Stimulated activated CD8-positive, alpha-beta memory T cell treated with anti-CD3 and anti-CD28 coated beads, Interleukin-12 subunit alpha, Interleukin-12 subunit beta, amount 100 ng/mL, for 24 hours (primary cell): ENCODE measurements around the gene DAPK2.

ENCODE experiments used
- DNase-seq: peaks from one replicate; pipeline ENCODE4 v3.0.0-alpha.2; 2020; ENCODE audit errors: extremely low read depth

The DAPK2 gene

DNA sequence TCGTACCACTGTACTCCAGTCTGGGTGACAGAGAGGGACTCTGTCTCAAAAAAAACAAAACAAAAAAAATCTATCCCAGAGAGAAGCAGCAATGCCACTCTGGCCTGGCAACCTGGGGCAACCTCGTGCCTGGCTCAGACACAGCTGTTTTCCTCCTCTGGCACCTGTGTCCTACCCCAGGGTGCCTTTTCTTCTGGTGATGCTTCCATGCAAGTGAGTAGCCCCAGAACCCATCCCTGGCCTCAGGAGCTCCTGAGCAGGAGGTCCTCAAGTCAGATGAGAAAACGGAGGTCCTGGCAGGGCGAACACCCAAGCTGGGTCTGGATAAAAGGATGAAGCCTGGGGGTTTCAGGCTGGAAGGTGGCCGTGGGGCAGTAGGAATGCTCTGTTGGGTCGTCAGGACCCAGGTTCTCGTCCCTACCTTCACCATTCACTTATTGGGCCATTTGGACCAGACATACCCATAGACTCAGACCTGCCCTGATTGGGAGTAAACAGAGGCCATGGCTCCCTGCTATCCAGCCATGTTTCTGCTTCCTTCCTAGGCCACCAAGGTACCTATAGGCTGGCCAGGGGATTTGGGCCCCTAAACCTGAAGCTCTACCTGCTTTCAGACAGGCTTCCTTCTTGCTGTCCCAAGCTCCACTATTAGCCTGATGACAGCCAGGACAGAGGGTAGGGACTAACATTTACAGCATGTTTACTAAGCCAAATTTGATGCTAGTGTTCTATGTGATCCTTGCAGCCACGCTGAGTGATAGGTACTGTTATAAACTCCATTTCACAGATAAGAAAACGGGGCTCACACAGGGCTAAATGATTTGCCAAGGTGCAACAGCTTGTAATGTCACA lies 102.2 kb downstream of the DAPK2 start:
- no peak for DNase-seq

GRCh38 chr15:63942486-63943365 lies 103.6 kb downstream of the DAPK2 start:
- no peak for DNase-seq

- DNase-seq: no peak
Measured at GRCh38 chr15:63941698-63942465, 104.4 kb downstream of the DAPK2 start.

- no peak for DNase-seq
Measured at GRCh38 chr15:63940966-63941620, 105.2 kb downstream of the DAPK2 start.

GRCh38 chr15:63939531-63940130 lies 106.7 kb downstream of the DAPK2 start:
- no peak for DNase-seq

- no peak for DNase-seq
Measured at GRCh38 chr15:63938486-63939061, 107.7 kb downstream of the DAPK2 start.

GRCh38 chr15:63933522-63933921 lies 112.8 kb downstream of the DAPK2 start:
- no peak for DNase-seq

- no peak for DNase-seq
Measured at GRCh38 chr15:63931556-63931955, 114.7 kb downstream of the DAPK2 start.

DNA sequence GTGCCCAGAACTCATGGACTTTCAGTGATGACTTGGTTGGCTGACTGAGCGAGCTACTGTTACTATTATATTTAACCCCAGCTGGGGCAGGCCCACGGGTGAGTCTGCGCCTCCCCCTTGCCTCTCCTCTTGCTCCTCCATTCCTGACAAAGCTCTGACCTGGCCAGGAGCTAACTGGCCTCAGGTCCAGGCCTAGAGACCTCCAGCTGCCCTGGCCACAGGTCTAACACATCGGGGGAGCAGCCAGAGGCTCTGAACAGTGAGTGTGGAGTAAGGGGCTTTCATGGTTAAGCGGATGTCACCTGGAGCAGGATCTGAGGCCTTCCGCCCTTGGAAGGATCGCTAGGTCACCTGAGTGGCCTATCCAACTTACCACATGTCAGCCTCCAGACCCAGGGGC lies 116.3 kb downstream of the DAPK2 start:
- DNase-seq: no peak

- DNase-seq: no peak
Measured at GRCh38 chr15:63928185-63928842, 118.0 kb downstream of the DAPK2 start.

GRCh38 chr15:63923993-63924950 lies 122.0 kb downstream of the DAPK2 start:
- DNase-seq: no peak

DNA sequence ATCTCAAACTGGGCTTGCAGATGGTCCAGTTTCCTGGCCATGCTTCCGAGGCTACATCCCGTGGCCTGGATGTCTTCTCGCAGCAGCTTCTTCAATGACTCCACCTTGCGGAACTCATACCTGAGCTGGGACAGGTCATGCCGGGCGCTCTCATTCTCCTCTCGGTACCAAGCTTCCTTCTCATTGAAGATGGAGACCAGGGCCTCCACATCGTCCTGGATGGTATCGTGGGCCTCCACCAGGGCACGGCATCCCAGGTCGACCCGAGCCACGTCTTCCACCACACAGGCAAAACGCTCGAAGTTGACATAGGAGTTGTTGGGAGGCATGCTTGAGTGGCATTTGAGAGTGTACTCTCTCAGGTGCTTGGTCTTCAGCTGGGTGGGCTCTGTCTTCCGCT lies 123.4 kb downstream of the DAPK2 start:
- DNase-seq: no peak

- DNase-seq: no peak
Measured at GRCh38 chr15:63922261-63922904, 123.9 kb downstream of the DAPK2 start.

- no peak for DNase-seq
Measured at GRCh38 chr15:63920504-63921175, 125.6 kb downstream of the DAPK2 start.

- no peak for DNase-seq
Measured at GRCh38 chr15:63918901-63919348, 127.4 kb downstream of the DAPK2 start.

GRCh38 chr15:63918317-63918672 lies 128.0 kb downstream of the DAPK2 start:
- no peak for DNase-seq

DNA sequence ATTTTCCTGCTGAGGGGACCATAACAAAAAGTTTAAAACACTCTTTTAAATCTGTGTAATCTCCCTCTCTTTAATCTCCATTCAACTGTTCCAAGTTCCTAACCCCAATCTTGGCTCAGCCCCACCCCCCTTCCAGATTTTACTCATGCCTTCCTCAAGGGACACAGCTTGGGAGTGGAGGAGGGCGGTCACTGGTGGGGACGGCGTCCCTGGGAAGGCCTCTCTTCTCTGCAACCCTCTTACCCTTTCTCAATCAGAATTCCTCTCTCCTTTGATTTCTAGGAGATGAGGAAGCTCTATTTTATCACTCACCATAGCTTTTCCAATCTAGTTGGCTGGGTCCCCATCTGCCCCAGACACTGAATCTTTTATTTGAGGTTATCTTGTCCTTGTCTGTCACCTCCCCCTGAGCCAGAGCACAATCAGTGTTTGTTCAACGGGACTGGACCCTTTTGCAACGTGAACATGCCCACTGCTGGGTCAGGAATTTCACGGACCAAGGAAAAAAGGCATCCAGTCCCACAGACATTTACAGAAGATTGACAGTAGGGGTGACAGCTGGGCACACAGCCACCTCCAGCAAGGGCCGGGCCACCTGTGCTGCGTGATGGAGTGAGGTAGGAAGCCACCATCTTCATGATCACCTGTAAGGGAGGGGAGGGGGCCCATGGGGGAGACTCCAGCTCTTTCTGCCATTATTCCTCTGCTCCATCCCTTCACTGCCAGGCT lies 128.5 kb downstream of the DAPK2 start:
- no peak for DNase-seq
